PFSK-1 (cell line): Measurements from ENCODE around the gene ERC2.

Experiments
- FOXP2 ChIP-seq: optimal IDR thresholded peaks from 2 replicates; pipeline ENCODE3; 2011; ENCODE audit warnings: borderline replicate concordance, control low read depth, inconsistent platforms; ENCODE audit not compliant: insufficient read depth; ENCODE audit errors: extremely low read length, extremely low read depth
- POLR2AphosphoS5 ChIP-seq: IDR thresholded peaks from 2 replicates; pipeline ENCODE4 v1.6.1; 2012; ENCODE audit warnings: low read depth, mild to moderate bottlenecking, control low read depth, low read length, moderate library complexity
- TAF1 ChIP-seq: IDR thresholded peaks from 2 replicates; pipeline ENCODE4 v1.6.1; 2012; ENCODE audit warnings: low read length, control low read depth, borderline replicate concordance; ENCODE audit not compliant: insufficient read depth

- TF ChIP-seq TAF1 (no peak), FOXP2 (no peak), POLR2AphosphoS5 (no peak)
These were observed 98.4 kb downstream of the ERC2 start for GRCh38 chr3:56369914-56370313.
